Activated CD4-positive, alpha-beta T cell treated with anti-CD3 and anti-CD28 coated beads for 24 hours (primary cell): ENCODE data around the gene CALCR.
"Not testable (repeated sequence)": the region's sequence is repeated elsewhere in the genome, so short reads cannot be mapped to it uniquely, and the experiment has no call there.

Experiments used
- DNase-seq, 2 donors: peaks; one replicate each; pipeline ENCODE4 v3.0.0-alpha.2; 2020; ENCODE audit warnings: low read depth in 2 of 2

Gene CALCR

GRCh38 chr7:93574646-93575554 lies at the start of gene CALCR:
Gene CALCR, minus strand, starts transcription at chr7:93574724. Its CDS starts 87,743 bp downstream, at chr7:93486981.
- DNase-seq, result no peak

GRCh38 chr7:93623816-93624215 lies 49.3 kb upstream of the CALCR start:
- DNase-seq, result no peak

- no peak for DNase-seq
Observed at GRCh38 chr7:93622036-93623033, 47.8 kb upstream of the CALCR start.

GRCh38 chr7:93620864-93621263 lies 46.3 kb upstream of the CALCR start:
- no peak for DNase-seq

GRCh38 chr7:93620057-93620456 lies 45.5 kb upstream of the CALCR start:
- DNase-seq, result no peak

- DNase-seq, result no peak
Observed at GRCh38 chr7:93601363-93601762, 26.8 kb upstream of the CALCR start.

GRCh38 chr7:93594250-93594649 lies 19.7 kb upstream of the CALCR start:
- no peak for DNase-seq

GRCh38 chr7:93592588-93593266 lies 18.2 kb upstream of the CALCR start:
- no peak for DNase-seq

- not testable (repeated sequence) for DNase-seq
Observed at GRCh38 chr7:93591224-93592050, 16.9 kb upstream of the CALCR start.

- DNase-seq, result not testable (repeated sequence)
Observed at GRCh38 chr7:93586479-93586865, 11.9 kb upstream of the CALCR start.

- DNase-seq, result not testable (repeated sequence)
Observed at GRCh38 chr7:93585694-93586478, 11.4 kb upstream of the CALCR start.

- DNase-seq, result no peak
Observed at GRCh38 chr7:93579431-93579830, 4.9 kb upstream of the CALCR start.

- no peak for DNase-seq
Observed at GRCh38 chr7:93578762-93579161, 4.2 kb upstream of the CALCR start.

GRCh38 chr7:93575555-93576399 lies 1.3 kb upstream of the CALCR start:
- no peak for DNase-seq

GRCh38 chr7:93574269-93574645 lies 267 bp downstream of the CALCR start:
- no peak for DNase-seq

GRCh38 chr7:93569189-93569588 lies 5.3 kb downstream of the CALCR start:
- no peak for DNase-seq

GRCh38 chr7:93566876-93567275 lies 7.6 kb downstream of the CALCR start:
- DNase-seq, result no peak

GRCh38 chr7:93563584-93563983 lies 10.9 kb downstream of the CALCR start:
- no peak for DNase-seq

GRCh38 chr7:93562936-93563335 lies 11.6 kb downstream of the CALCR start:
- no peak for DNase-seq
